Stimulated activated naive CD4-positive, alpha-beta T cell treated with Interleukin-2 at 50 U/mL for 16 hours (primary cell): ENCODE data around the gene C1QTNF3.
"Not testable (repeated sequence)": the region's sequence is repeated elsewhere in the genome, so short reads cannot be mapped to it uniquely, and the experiment has no call there.

Experiments used
- DNase-seq: peaks from one replicate; lab custom pipeline; 2025; lab: John Stamatoyannopoulos, UW

The C1QTNF3 gene

GRCh38 chr5:34021334-34021733 lies 21.7 kb downstream of the C1QTNF3 start:
- no peak for DNase-seq

GRCh38 chr5:34020726-34021125 lies 22.3 kb downstream of the C1QTNF3 start:
- no peak for DNase-seq

GRCh38 chr5:34017254-34017653 lies 25.8 kb downstream of the C1QTNF3 start:
- DNase-seq = no peak

GRCh38 chr5:34016750-34017149 lies 26.3 kb downstream of the C1QTNF3 start:
- DNase-seq = no peak

- no peak for DNase-seq
These were observed 26.8 kb downstream of the C1QTNF3 start for GRCh38 chr5:34016222-34016621.

- no peak for DNase-seq
These were observed 27.7 kb downstream of the C1QTNF3 start for GRCh38 chr5:34015120-34015822.

- no peak for DNase-seq
These were observed 28.4 kb downstream of the C1QTNF3 start for GRCh38 chr5:34014626-34015025.

- DNase-seq = no peak
These were observed 29.5 kb downstream of the C1QTNF3 start for GRCh38 chr5:34013547-34013946.

- DNase-seq = no peak
These were observed 30.2 kb downstream of the C1QTNF3 start for GRCh38 chr5:34012791-34013190.

- DNase-seq = no peak
These were observed 31.5 kb downstream of the C1QTNF3 start for GRCh38 chr5:34011536-34011935.

- DNase-seq = not testable (repeated sequence)
These were observed 32.9 kb downstream of the C1QTNF3 start for GRCh38 chr5:34010146-34010545.

GRCh38 chr5:34009610-34010009 lies 33.4 kb downstream of the C1QTNF3 start:
- DNase-seq = no peak

GRCh38 chr5:34008802-34009201 lies 34.2 kb downstream of the C1QTNF3 start:
- no peak for DNase-seq

GRCh38 chr5:34007621-34008600 lies 35.1 kb downstream of the C1QTNF3 start, which contains the start of gene AMACR:
Gene AMACR (minus strand): TSS chr5:34008050. CDS start chr5:34008019, 31 bp downstream.
- DNase-seq = peak; percentile 86

- no peak for DNase-seq
These were observed 35.8 kb downstream of the C1QTNF3 start for GRCh38 chr5:34007201-34007620.

GRCh38 chr5:34005681-34006080 lies 37.3 kb downstream of the C1QTNF3 start:
- no peak for DNase-seq

- peak; percentile 16 for DNase-seq
These were observed 37.8 kb downstream of the C1QTNF3 start for GRCh38 chr5:34005211-34005610.

- no peak for DNase-seq
These were observed 39.1 kb downstream of the C1QTNF3 start for GRCh38 chr5:34003941-34004340.

GRCh38 chr5:34002629-34003328 lies 40.2 kb downstream of the C1QTNF3 start:
- no peak for DNase-seq

GRCh38 chr5:34001241-34001841 lies 41.7 kb downstream of the C1QTNF3 start:
- DNase-seq = no peak

- no peak for DNase-seq
These were observed 43.0 kb downstream of the C1QTNF3 start for GRCh38 chr5:33999978-34000377.
